Inflammatory macrophage treated with lipopolysaccharide for 1 hour (primary cell): ENCODE results near the gene STRIT1.

Source experiments
- DNase-seq, 2 donors: peaks; one replicate each; pipeline ENCODE4 v3.0.0-alpha.2; 2020 to 2022

STRIT1 gene

DNA sequence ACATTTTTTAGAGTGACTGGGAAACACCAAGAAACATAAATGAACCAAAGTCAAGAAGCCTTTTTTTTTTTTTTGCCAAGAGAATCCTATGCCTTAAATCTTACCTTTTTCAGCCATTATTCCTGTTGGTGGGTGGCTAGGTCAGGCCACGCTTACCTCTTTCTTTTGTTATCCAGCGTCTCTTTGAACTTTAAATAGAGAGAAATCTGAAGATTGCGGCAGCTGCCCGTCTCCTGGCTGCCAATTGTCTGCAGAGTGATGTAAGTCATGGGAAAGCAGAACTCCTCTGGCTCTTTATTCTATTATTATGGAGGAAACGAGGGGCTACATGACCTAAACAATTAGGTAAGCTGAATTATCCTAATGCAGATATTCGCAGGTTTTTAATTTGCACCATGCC lies at the start of gene STRIT1:
TSS of gene STRIT1 (minus strand) at position 168 of the 400 bp plus-strand sequence.
- no peak for DNase-seq

DNA sequence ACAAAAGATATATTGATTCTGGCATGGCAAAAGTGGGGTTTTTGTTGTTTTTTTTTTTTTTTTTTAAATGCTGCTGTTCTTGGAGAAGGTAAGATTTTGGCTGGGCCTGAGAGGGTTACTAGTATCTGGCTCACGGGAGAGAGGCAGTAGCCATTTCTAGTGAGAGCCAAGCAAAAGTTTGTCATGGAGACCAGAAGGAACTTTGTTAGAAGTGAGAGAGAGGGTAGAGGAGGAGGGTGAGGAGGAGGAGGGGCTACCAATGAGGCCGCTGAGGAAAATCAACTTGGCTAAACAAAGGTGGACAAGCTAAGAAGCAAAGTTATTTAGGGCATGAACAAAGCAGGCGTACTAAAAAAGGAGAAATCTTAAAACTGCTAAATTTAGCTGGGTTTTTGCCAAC lies 48.9 kb upstream of the STRIT1 start:
- DNase-seq: no peak

DNA sequence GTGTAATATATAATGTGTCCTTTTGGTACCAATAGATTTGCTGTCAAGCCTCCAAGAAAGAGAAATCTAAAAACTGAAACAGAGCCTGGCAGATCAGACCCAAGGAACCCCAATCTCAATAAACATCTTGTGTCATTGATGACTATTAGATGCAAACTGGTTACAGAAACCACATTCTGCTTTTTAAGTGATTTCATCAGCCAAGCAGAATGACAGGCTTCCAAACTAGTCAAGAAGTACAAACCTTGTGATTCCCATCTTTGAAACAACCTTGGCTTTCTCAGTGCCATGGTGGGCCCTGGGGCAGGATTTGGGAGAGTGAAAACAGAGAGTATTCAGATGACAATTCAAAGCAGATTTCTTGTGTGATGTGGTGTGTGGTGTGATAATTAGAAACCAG lies 45.6 kb upstream of the STRIT1 start:
- DNase-seq: no peak

DNA sequence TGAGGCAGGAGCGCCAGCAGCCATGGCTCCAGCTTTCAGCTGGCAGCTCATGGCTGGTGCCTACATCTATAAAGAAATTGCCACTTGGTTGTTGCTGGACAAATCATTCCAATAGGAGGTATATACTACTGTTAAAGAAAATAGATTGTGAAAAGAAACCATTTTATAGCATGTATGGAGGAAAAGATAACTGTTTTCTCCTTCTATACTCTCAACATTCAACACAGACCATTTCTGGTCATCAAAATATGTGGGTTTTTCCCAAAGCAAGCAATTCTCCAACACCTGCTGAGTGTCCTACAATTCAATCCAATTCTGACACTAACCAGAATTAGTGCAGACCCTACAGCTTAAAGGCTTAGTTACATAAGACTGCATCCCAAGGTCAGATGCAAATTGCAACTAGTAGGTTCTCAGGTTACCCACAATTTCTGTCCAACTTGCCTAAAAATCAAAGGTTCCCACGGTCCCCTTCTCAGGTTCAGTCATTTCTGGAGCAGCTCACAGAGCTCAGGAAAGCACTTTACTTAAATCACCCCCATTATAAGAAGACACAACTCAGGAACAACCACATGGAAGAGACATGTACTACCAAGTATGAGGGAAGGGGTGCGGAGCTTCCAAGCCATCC lies 42.4 kb upstream of the STRIT1 start:
- no peak for DNase-seq

DNA sequence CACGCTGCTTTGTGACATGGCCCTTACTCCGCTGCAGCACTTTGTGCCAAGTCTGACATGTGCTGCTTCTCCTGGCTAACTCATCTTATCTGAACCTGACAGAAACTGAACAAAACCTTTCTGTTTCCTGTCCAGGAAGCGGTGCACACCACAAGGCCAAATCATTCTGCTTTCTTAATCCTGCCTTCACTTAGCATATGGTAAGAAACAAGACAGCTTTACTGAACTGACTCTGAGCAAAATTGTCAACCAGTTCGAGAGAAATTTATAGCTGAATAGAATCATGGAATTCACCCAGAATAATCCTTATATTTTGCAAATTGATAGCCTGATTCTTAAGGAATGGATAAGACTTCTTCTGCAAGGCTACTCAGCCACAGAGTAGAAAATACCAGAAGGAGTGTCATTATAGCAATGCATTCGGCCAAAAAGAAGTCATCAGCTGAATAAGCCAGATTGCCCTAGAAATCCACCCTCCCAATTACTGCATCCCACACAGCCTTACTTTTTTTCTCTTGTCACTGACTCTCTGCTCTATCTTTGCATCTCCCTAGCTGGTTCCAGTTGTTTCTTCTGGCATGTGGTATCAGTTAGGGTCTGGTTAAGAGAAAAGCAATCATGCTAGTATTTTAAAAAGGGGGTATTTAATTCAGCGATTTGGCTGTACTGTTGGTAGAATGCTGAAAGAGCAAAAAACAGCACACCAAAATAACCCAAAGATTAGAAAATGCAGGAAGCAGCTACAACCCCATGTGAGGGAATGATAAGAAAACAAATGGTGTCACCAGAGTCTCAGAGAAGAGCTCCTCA lies 41.6 kb upstream of the STRIT1 start:
- no peak for DNase-seq

DNA sequence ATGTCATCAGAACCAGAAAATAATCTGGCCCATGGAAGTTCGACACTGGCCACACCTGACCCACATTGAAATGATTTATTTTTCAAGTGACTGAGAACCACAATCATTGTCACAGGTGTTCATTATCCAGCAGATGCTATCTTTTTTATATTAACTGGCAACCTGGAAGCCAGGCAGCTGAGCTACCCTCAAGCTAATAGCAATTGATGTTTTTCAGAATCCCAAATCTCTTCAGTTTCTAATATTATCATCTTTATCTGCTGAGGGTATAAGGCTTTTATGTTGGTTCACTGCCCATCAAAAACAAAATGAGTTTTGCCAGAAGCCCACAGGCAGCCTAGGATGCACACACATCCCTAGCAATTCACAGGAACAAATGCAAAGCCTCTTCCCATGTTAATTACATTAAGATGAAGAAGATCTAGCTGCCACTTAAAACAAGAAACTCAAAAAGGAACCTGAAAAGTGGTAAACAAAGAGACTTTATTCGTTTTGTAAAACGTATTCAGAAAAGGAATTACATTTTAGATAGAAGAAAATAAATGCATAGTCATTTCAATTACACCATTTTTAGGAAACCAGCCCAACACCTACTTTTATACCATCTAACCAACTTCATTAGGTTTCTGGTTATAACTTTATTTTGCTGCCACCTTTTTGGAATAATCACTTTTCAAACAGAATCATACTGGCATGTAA lies 40.9 kb upstream of the STRIT1 start:
- no peak for DNase-seq

DNA sequence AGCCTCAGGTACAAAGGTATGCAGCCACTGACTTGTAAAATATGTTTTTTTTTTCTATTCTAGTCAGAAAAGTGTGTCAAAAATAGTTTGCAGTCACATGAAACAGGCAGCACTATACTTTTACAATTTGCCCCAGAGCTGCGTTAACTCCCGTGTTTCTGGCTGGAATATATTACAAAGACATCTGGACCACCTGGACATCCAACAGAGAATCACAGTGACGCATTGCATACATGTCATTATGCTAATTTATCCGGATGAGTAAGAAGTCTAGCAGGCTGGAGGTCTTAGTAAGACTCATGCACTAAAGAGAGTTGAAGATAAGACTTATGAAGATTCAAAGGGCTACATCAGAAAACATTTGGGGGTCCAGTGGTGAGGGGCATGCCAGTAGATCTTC lies 39.2 kb upstream of the STRIT1 start:
- DNase-seq: no peak

DNA sequence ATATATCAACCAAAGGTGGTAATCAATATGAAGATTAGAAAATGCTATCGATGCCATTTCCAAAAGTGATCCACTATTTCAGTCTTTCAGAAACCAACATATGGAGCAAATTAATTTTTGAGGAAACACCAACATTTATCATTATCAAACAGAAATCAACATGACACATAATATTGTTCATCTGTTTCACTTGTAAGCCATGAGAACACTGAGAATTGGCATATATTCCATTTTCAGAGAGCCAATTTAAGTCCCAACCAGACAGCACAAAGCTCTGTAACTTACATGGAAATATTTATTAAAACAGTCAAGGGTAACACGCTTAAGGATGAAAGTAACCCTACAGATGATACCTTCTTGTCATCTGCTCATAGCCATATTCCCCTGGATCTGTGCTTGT lies 37.6 kb upstream of the STRIT1 start:
- no peak for DNase-seq

DNA sequence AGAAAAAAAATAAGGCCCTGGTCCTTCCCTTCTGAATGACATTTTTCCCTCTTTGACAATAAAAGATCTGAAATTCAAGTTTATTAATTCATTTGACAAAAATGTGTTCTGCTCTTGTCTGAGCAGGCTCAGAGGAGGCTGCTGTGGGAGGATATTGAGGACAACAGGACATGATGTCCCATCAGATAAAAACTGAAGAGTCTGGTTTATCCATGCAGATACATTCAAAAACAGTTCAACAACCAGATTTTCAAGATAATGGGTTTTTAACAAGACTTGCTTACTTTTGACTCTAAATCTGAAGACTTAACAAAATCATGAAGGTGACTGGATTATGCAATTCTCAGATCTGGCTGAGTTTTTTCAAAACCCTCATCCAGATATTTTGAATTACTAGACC lies 36.9 kb upstream of the STRIT1 start:
- DNase-seq: no peak

DNA sequence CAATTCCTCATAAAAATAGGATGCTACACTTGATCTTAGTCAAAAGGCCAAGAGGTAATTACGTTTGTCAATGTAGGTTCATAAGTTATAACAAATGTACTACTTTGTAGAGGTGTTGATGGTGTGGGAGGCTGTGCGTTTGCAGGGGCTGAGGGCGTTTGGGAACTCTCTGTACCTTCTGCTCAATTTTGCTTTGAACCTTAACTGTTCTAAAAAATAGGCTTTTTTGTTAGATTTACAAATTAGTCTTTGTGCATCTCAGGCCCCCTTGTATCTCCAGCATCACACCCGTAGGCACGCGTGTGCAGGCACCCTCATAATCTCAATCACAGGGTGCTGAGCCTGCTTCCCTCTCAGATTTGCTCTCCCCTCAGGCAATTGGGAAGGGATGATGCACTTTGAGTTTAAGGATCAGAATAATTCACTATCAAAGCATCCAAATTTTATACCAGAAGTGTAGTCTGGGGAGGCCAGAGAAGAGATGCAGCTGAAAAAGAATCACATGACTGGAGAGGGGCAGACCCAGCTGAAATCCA lies 36.1 kb upstream of the STRIT1 start:
- no peak for DNase-seq

DNA sequence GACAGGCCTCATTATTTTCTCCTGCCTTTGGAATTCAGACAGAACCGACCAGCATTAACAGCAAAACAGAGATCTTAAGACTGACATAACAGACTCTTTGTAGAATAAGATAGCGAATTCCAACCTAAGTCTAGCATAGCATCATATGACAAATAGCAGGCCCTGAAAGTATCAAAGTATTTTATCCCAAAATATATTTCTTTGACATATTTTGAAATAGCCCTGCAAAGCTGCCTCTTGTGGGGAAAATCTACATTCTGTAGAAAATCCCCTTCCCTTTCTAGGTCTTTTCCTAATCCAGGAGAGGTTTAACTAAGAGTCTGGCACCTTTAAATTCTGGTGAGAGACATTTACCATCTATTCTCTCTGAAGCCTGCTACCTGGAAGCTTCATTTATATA lies 34.4 kb upstream of the STRIT1 start:
- DNase-seq: no peak

DNA sequence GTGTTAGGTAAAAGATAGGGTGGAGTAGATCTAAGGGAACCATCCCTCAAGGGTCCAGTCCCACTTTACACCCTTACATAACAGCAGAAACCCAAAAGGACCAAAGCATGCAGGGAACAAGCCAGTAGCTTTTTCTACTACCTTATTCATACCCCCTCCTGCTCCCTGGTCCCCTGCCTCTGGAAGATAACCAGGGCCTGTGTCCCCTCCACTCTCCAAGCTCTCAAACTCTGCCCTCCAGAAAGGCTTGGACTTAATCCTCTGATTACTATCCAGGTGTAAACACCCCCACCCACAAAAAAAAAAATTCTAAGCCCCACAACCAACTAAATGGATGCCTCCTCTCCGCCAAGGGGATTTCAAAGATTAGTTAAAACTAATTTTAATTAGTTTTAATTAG lies 33.9 kb upstream of the STRIT1 start:
- no peak for DNase-seq

DNA sequence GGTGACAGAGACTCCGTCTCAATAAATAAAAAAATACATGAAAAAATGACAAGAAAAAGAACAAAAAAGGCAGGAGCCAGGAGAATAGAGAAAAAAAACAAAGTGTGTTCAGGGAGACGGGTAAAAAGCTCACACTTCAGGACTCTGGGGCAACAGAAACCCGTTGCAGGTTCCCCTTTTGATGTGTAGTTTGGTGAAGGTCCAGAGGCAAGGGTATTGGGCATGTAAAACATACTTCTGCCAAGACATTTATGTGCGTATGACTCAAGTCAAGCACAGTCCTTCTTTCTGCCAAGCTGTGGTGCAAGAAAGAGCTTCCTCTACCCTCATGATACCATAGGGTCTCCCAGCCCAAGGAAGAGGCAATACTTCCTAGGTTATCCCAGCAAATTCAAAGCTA lies 33.4 kb upstream of the STRIT1 start:
- no peak for DNase-seq

DNA sequence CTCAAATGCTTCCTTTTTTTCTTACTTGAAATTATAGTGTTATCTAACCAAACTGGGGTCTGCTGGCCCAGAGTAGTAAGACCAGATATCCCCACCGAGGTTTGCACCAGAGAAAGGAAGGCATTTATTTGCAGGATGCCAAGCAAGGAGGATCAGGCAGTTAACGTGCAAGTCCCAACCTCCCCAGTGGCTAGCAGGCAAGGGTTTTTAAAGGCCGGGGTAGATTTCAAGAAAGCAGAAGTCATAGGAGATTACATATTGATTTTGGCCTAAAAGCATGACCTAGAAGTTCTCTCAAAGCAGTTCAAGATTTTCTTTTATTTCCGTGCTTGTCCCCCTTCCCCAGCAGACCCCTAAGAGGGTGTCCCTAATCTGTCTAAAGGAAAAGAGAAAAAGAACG lies 32.8 kb upstream of the STRIT1 start:
- no peak for DNase-seq

DNA sequence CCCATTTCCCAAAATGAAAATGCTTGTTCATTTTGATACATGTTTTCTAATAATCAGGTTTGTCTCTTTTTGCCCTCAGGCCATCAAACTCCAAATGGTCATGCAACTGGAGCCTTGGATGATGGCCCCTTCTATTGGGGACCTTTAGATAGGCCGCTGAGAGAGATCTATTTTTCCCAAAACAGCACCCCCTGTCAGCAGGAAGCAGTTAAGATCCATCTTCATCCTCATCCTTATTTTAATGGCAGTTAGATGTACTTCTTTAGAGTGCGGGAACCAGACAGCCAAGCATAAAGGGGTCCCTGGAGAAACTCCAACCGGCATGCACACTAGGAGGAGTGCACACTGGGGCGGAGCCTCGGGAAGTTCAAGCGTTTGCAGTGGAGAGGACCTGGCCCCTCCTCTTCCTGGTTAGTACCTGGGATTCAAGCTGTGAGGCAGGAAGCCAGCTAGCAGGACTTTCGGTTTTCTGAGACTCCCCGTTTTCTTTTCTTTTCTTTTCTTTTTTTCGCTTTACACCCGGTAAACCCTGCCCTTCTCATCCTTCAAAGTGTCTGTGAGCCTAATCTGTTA lies 31.9 kb upstream of the STRIT1 start:
- no peak for DNase-seq

DNA sequence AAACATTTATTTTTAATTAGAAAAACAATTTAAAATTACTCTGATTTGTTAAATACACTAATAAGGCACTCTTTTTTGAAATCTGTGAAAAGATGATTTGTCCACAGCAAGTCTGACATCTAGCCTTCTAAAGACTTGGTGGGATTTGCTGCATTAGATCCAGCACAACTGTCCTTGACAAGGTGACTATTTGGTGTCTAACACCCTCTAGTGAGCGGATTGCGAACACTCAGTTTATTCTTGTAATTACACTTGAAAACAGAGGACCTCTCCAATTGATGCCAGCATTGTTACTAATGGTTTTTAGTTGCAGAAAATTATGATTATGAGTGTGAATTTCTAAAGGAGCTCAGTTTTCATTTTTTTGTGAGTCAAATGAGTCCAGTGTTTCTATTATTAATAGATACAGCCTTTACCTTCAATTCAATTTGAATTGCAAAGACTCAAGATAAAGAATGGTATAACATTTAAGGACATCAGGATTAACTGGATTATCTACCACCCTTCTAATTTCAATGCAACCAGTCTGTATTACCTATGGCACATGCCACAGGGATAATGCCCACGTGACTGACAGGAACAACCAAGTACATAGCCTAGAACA lies 29.7 kb upstream of the STRIT1 start:
- peak; percentile 48 to 74 for DNase-seq

DNA sequence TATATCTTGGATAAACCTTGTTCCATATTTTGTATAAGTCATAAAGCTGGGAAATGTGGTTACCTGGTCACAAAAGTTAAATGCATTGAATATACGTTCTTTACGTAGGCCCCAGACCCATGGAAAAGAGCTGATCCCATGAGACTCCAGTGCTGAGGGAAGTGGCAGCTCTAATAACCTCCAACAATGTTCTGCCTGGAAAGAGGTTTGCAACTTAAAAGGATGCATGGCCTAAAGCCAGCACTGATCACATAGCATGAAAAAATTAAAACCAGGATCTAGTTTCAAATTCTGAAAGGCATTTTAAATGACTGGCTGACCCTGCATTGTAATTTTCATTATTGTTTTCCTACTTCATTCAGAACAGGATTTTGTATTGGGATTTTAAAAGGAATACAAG lies 27.9 kb upstream of the STRIT1 start:
- no peak for DNase-seq

DNA sequence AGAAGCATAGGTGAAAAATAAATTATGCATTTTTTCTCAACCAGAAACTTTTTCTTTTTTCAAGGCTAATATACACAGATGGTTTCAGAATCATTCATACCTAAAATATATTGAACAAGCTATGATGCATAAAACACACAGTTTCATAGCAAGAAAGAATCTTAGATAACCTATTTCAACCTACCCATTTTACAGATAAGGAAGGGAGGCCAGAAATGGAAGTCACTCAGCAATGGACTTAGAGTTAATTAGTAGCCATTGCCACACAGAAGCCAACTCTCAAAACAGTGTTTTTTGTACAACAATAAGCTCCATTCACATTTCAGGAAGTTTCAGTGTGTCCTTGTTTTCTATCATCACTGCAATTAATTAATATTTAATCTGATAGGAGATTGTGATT lies 27.5 kb upstream of the STRIT1 start:
- DNase-seq: no peak

DNA sequence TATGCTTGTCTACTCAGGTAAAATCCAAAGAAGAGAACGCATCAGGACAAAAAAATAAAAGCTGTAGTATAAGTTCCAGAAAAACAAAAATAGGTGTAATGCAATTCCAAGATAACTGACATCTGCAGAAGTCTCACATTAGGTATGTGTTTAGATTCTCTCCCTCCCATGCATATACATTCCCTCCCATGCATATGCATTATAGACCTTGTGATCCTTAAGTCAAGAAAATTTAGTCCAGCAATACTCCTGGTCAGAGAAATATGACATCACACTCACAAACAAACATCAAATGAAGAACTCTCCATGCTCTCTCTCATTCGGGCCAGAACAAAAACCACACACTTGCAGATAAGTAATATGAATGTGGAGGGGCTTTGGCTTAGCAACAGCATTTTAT lies 25.3 kb upstream of the STRIT1 start:
- DNase-seq: no peak

DNA sequence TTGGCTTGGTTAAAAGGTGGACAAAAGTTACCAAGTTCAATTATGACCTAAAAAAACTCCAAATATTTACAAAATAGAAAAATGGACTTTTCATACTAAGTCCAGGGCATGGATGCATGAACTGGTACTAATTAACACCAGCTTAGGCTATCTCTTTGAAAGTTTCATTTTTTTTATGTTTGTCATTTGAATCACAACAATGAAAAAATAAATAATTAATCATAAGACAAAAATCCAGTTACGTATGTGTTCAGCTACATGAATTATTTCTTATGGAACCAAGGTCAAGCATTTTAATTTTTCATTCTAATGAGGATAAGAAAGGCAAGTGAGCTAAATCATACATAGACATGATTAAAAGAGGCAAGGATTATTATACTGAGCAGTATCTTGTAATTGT lies 23.7 kb upstream of the STRIT1 start:
- DNase-seq: no peak

DNA sequence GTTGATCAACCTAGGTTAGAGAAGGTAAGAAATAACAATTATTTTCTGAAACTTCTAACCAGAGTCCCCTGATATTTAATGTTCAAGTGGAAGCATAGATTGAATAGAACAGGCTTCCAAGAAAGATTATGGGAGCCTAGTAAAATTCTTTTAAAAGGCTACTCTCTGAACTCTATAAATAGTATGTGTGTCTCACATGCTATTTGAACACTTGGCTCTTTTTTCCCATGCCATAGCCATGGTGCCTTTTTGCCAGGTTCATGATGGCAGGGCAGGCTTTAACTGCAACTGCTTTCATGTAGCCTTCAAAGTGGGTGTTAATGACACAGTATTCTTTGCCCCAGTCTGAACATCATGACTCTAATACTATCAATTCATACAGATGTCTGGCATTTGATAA lies 22.9 kb upstream of the STRIT1 start:
- no peak for DNase-seq

DNA sequence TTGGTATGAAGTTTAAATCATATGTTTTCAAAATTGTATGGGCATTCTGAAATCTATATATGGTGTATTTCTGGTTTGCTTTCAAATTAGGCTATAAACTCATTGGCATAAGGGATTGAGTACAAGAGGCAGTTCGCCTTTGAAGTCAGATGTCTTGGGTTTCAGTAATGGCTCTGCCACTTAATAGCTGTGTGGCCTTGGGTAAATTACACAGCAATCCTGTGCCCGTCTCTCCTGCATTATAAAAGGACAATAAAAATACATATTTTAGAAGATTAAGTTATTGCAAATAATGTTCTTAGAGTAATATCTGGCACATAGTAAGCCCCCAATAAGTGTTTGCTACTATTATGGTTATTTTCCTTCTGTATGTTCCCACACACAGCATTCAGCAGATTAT lies 20.4 kb upstream of the STRIT1 start:
- DNase-seq: no peak

DNA sequence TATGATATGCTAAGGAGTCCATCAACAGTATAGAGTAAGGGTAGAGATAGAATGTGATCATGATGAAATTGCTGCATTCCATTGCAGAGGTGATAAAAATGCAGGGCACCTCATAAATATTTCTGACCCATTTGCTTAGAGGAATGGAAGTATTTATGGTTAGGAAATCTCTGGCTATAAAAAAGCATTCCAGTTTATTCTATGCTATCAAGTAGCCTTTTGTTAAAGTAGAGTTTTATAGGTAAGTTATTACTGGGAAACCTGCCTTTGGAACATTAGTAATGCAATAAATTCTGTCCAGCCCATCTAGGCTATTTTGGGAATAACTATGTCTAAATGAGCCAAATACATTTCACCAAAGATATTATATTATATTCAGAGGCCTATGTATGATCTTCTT lies 19.8 kb upstream of the STRIT1 start:
- no peak for DNase-seq
